GM23338 (cell line): ENCODE results near the gene HSP90B1. TPM values are rescaled to one million over a fixed set of nuclear protein-coding genes. Genes with fewer than 3 reads are reported as not detected.

Experiments
- ATAC-seq: fragments of 200-7000 bp; cut with Tn5 transposase; 3 replicates; pipeline ENCODE4 v1.9.1; 2020
- DNase-seq: peaks from one replicate; pipeline ENCODE4 v3.0.0-alpha.2; 2015; ENCODE audit warnings: low spot score
- H2AFZ ChIP-seq: fragments of 200-600 bp; sonication (generic); 2 replicates; pipeline ENCODE4 v1.8.0; 2016; ENCODE audit warnings: antibody characterized with exemption, mild to moderate bottlenecking, moderate library complexity
- H3F3A ChIP-seq: fragments of 200-600 bp; sonication (generic); replicated peaks from 2 replicates; pipeline ENCODE4 v1.8.0; 2017; ENCODE audit warnings: antibody characterized with exemption, mixed run types, low read depth
- H3K27ac ChIP-seq: fragments of 200-600 bp; sonication (generic); 2 replicates; pipeline ENCODE4 v1.6.1; 2016; ENCODE audit warnings: low read depth
- H3K27me3 ChIP-seq: fragments of 200-600 bp; sonication (generic); 2 replicates; pipeline ENCODE4 v1.8.0; 2016; ENCODE audit warnings: mild to moderate bottlenecking, mixed run types, moderate library complexity; ENCODE audit not compliant: insufficient read depth
- H3K36me3 ChIP-seq: fragments of 200-600 bp; sonication (generic); 2 replicates; pipeline ENCODE4 v1.8.0; 2016; ENCODE audit warnings: mild to moderate bottlenecking; ENCODE audit not compliant: insufficient read depth
- H3K4me1 ChIP-seq: fragments of 200-600 bp; sonication (generic); 2 replicates; pipeline ENCODE4 v1.8.0; 2016; ENCODE audit warnings: mild to moderate bottlenecking, moderate library complexity; ENCODE audit not compliant: insufficient read depth
- H3K4me2 ChIP-seq: fragments of 200-600 bp; sonication (generic); 2 replicates; pipeline ENCODE4 v1.7.1; 2017; ENCODE audit warnings: mixed run types
- H3K4me3 ChIP-seq: fragments of 200-600 bp; sonication (generic); 2 replicates; pipeline ENCODE4 v1.6.1; 2016; ENCODE audit warnings: mixed run types
- H3K79me2 ChIP-seq: fragments of 200-600 bp; sonication (generic); replicated peaks from 2 replicates; pipeline ENCODE4 v1.8.0; 2017; ENCODE audit warnings: mild to moderate bottlenecking; ENCODE audit not compliant: insufficient read depth
- H3K9me2 ChIP-seq: fragments of 200-600 bp; sonication (generic); 2 replicates; pipeline ENCODE4 v1.8.0; 2017; ENCODE audit not compliant: insufficient read depth
- H4K20me1 ChIP-seq: fragments of 200-600 bp; sonication (generic); replicated peaks from 2 replicates; pipeline ENCODE4 v1.8.0; 2017; ENCODE audit warnings: mild to moderate bottlenecking; ENCODE audit not compliant: insufficient read depth
- H3K27ac Mint-ChIP-seq: 2 replicates; pipeline ENCODE4 v1.8.0; 2020; ENCODE audit warnings: inconsistent platforms, mild to moderate bottlenecking, moderate library complexity, mixed read lengths
- H3K27me3 Mint-ChIP-seq: 3 replicates; pipeline ENCODE4 v1.8.0; 2022; ENCODE audit warnings: low read depth, mild to moderate bottlenecking, moderate library complexity, mixed read lengths, inconsistent platforms; ENCODE audit not compliant: insufficient read depth, poor library complexity
- H3K36me3 Mint-ChIP-seq: 3 replicates; pipeline ENCODE4 v1.8.0; 2021; ENCODE audit warnings: low read depth, mild to moderate bottlenecking, inconsistent platforms, moderate library complexity, mixed read lengths
- H3K4me1 Mint-ChIP-seq: 3 replicates; pipeline ENCODE4 v1.8.0; 2020; ENCODE audit warnings: mild to moderate bottlenecking, inconsistent platforms, mixed read lengths
- H3K4me3 Mint-ChIP-seq: 3 replicates; pipeline ENCODE4 v1.8.0; 2021; ENCODE audit warnings: moderate library complexity, mild to moderate bottlenecking, inconsistent platforms, mixed read lengths
- H3K9me3 Mint-ChIP-seq: 3 replicates; pipeline ENCODE4 v1.8.0; 2020; ENCODE audit warnings: moderate library complexity, mild to moderate bottlenecking, inconsistent platforms, mixed read lengths
- CREB1 ChIP-seq: fragments of 250-450 bp; sonication (Bioruptor Pico); IDR thresholded peaks from 2 replicates; pipeline ENCODE4 v1.5.0; 2020; ENCODE audit warnings: low read depth, mild to moderate bottlenecking, moderate library complexity
- JUNB ChIP-seq: IDR thresholded peaks from one replicate; pipeline ENCODE4 v1.6.1; 2016; ENCODE audit warnings: antibody characterized with exemption; ENCODE audit not compliant: unreplicated experiment
- NANOG ChIP-seq: IDR thresholded peaks from 2 replicates; pipeline ENCODE4 v1.6.1; 2016; ENCODE audit warnings: antibody characterized with exemption, borderline replicate concordance
- POLR2AphosphoS5 ChIP-seq: IDR thresholded peaks from 2 replicates; pipeline ENCODE4 v1.6.1; 2016; ENCODE audit warnings: antibody characterized with exemption, low read depth
- STAT1 ChIP-seq: IDR thresholded peaks from one replicate; pipeline ENCODE4 v1.6.1; 2016; ENCODE audit warnings: antibody characterized with exemption; ENCODE audit not compliant: unreplicated experiment
- ZNF114 ChIP-seq: fragments of 250-450 bp; sonication (Bioruptor Pico); IDR thresholded peaks from 2 replicates; pipeline ENCODE4 v1.5.0; 2020; ENCODE audit warnings: mild to moderate bottlenecking, moderate library complexity
- ZNF331 ChIP-seq: fragments of 250-450 bp; sonication (Bioruptor Pico); IDR thresholded peaks from 2 replicates; pipeline ENCODE4 v1.5.0; 2020; ENCODE audit warnings: low read depth, mild to moderate bottlenecking, moderate library complexity
- polyA plus RNA-seq: library from polyadenylated mRNA; unstranded; fragments of >200 nt; fragmentation: Nextera tagmentation; extraction: Ambion mirVana; gene quantifications from 2 replicates; pipeline ENCODE4 v1.2.1, GENCODE V29; 2016
- total RNA-seq: library from RNA; depleted of rRNA; stranded (reverse); fragments of >200 nt; shearing (Covaris generic); gene quantifications from 2 replicates; pipeline ENCODE4 v1.2.3, GENCODE V29; 2014
- TF ChIP-seq, protein P1 (sequence below): fragments of 250-450 bp; sonication (Bioruptor Pico); IDR thresholded peaks from 2 replicates; pipeline ENCODE4 v1.5.0; 2020; ENCODE audit warnings: mild to moderate bottlenecking, moderate library complexity
- TF ChIP-seq, protein P2 (sequence below): IDR thresholded peaks from 2 replicates; pipeline ENCODE4 v1.6.1; 2016; ENCODE audit warnings: antibody characterized with exemption

HSP90B1 gene
- total and polyA plus RNA-seq, 2 experiments from 2014 or later = 605 to 1,312 TPM

DNA sequence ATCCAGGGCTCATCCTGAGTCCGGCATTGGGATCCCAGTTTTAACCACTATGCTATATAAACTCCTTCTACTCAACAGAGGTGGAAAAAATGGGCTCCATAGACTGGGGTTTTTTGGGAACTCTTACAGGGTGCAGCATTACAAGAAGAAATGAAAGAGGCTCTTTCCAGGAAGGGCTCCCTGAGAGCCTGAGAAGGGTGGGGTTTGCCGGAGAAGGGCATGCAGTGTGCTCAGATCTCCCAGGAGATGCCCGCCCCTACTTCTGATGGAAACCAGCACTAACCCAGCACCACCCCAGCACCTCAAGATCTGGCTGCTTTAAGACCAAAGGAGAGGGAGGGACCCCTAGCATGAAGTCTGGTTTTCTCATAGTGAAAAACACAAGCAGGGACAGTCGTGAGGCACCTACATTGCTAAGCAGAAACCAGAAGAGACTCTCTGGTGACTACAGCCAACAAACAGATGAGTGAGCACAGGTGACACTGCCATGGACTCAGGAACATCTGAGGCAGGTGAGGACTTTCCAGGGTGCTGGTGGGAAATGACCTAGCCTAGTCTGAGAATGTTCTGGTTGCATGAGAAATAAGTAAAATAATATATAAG, 43.9 kb upstream of the HSP90B1 start (continued):
- TF ChIP-seq, protein P1, sequence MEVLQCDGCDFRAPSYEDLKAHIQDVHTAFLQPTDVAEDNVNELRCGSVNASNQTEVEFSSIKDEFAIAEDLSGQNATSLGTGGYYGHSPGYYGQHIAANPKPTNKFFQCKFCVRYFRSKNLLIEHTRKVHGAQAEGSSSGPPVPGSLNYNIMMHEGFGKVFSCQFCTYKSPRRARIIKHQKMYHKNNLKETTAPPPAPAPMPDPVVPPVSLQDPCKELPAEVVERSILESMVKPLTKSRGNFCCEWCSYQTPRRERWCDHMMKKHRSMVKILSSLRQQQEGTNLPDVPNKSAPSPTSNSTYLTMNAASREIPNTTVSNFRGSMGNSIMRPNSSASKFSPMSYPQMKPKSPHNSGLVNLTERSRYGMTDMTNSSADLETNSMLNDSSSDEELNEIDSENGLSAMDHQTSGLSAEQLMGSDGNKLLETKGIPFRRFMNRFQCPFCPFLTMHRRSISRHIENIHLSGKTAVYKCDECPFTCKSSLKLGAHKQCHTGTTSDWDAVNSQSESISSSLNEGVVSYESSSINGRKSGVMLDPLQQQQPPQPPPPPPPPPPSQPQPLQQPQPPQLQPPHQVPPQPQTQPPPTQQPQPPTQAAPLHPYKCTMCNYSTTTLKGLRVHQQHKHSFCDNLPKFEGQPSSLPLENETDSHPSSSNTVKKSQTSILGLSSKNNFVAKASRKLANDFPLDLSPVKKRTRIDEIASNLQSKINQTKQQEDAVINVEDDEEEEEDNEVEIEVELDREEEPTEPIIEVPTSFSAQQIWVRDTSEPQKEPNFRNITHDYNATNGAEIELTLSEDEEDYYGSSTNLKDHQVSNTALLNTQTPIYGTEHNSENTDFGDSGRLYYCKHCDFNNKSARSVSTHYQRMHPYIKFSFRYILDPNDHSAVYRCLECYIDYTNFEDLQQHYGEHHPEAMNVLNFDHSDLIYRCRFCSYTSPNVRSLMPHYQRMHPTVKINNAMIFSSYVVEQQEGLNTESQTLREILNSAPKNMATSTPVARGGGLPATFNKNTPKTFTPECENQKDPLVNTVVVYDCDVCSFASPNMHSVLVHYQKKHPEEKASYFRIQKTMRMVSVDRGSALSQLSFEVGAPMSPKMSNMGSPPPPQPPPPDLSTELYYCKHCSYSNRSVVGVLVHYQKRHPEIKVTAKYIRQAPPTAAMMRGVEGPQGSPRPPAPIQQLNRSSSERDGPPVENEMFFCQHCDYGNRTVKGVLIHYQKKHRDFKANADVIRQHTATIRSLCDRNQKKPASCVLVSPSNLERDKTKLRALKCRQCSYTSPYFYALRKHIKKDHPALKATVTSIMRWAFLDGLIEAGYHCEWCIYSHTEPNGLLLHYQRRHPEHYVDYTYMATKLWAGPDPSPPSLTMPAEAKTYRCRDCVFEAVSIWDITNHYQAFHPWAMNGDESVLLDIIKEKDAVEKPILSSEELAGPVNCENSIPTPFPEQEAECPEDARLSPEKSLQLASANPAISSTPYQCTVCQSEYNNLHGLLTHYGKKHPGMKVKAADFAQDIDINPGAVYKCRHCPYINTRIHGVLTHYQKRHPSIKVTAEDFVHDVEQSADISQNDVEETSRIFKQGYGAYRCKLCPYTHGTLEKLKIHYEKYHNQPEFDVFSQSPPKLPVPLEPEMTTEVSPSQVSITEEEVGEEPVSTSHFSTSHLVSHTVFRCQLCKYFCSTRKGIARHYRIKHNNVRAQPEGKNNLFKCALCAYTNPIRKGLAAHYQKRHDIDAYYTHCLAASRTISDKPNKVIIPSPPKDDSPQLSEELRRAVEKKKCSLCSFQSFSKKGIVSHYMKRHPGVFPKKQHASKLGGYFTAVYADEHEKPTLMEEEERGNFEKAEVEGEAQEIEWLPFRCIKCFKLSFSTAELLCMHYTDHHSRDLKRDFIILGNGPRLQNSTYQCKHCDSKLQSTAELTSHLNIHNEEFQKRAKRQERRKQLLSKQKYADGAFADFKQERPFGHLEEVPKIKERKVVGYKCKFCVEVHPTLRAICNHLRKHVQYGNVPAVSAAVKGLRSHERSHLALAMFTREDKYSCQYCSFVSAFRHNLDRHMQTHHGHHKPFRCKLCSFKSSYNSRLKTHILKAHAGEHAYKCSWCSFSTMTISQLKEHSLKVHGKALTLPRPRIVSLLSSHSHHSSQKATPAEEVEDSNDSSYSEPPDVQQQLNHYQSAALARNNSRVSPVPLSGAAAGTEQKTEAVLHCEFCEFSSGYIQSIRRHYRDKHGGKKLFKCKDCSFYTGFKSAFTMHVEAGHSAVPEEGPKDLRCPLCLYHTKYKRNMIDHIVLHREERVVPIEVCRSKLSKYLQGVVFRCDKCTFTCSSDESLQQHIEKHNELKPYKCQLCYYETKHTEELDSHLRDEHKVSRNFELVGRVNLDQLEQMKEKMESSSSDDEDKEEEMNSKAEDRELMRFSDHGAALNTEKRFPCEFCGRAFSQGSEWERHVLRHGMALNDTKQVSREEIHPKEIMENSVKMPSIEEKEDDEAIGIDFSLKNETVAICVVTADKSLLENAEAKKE = no peak
- no peak for TF ChIP-seq STAT1

- Histone ChIP-seq H3F3A (no peaks in the 10 kb centered on the region), H3K27ac (no peak overlapping the region), H3K9me2 (0 out of 2 replicates have a peak, but pooled peaks cover 2% of the 10 kb centered on the region), H3K27me3 (no peaks in the 10 kb centered on the region), H3K79me2 (no peaks in the 10 kb centered on the region), H3K4me1 (no peaks in the 10 kb centered on the region), H3K4me3 (no peak overlapping the region), H3K4me2 (no peak overlapping the region), H2AFZ (no peak overlapping the region), H3K36me3 (no peaks in the 10 kb centered on the region), H4K20me1 (no peaks in the 10 kb centered on the region)
- Mint-ChIP-seq H3K4me3 (no peak overlapping the region), H3K27ac (no peak overlapping the region), H3K36me3 (no peaks in the 10 kb centered on the region), H3K27me3 (peaks cover 3% of the 10 kb centered on the region), H3K4me1 (peaks cover 2% of the 10 kb centered on the region; the same call in 1 of the 3 replicates), H3K9me3 (0 out of 3 replicates have a peak, but pooled peaks cover 2% of the 10 kb centered on the region)
- DNase-seq (peak; percentile 9), ATAC-seq (no peak)
- no peak for TF ChIP-seq ZNF331 (CRISPR knock-in tag)
- no peak for TF ChIP-seq ZNF114 (CRISPR knock-in tag)
- no peak for TF ChIP-seq JUNB
- TF ChIP-seq POLR2AphosphoS5 = no peak
- no peak for TF ChIP-seq NANOG
- TF ChIP-seq, protein P2, sequence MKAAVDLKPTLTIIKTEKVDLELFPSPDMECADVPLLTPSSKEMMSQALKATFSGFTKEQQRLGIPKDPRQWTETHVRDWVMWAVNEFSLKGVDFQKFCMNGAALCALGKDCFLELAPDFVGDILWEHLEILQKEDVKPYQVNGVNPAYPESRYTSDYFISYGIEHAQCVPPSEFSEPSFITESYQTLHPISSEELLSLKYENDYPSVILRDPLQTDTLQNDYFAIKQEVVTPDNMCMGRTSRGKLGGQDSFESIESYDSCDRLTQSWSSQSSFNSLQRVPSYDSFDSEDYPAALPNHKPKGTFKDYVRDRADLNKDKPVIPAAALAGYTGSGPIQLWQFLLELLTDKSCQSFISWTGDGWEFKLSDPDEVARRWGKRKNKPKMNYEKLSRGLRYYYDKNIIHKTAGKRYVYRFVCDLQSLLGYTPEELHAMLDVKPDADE = no peak
- TF ChIP-seq STAT1 = no peak
- TF ChIP-seq, protein P1 = no peak
- no peak for TF ChIP-seq CREB1 (CRISPR knock-in tag)
These were observed 42.5 kb upstream of the HSP90B1 start for GRCh38 chr12:103887738-103888137.
